Stomach (tissue), 4 donors: ENCODE data around the gene CEMIP.

Experiments used
- POLR2AphosphoS5 ChIP-seq, 3 donors: sonication (generic); formaldehyde crosslinking; IDR thresholded peaks; one replicate each; pipeline ENCODE4 v1.6.1; 2016; ENCODE audit warnings: antibody characterized with exemption in 3 of 3
- TF ChIP-seq, protein P1 (sequence below), 7 experiments: fragments of 450-650 bp in 4 of 7; fragments of 200-600 bp in 3 of 7; sonication (generic) in 3 of 7; IDR thresholded peaks; one replicate each; pipeline ENCODE4 v1.5.1; 2016 to 2019; ENCODE audit warnings: antibody characterized with exemption in 7 of 7, control low read depth in 2 of 7, mild to moderate bottlenecking in 1 of 7

GRCh38 chr15:80804970-80805495, 25.9 kb downstream of the CEMIP start:
- TF ChIP-seq, protein P1, sequence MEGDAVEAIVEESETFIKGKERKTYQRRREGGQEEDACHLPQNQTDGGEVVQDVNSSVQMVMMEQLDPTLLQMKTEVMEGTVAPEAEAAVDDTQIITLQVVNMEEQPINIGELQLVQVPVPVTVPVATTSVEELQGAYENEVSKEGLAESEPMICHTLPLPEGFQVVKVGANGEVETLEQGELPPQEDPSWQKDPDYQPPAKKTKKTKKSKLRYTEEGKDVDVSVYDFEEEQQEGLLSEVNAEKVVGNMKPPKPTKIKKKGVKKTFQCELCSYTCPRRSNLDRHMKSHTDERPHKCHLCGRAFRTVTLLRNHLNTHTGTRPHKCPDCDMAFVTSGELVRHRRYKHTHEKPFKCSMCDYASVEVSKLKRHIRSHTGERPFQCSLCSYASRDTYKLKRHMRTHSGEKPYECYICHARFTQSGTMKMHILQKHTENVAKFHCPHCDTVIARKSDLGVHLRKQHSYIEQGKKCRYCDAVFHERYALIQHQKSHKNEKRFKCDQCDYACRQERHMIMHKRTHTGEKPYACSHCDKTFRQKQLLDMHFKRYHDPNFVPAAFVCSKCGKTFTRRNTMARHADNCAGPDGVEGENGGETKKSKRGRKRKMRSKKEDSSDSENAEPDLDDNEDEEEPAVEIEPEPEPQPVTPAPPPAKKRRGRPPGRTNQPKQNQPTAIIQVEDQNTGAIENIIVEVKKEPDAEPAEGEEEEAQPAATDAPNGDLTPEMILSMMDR (IDR thresholded peaks at IDR 0.05) = no peak
- no peak for TF ChIP-seq POLR2AphosphoS5 (IDR thresholded peaks at IDR 0.05)
